Body of pancreas (tissue), 4 donors: ENCODE data around the gene ALAS2.

Experiments
- POLR2A ChIP-seq, 3 donors: fragments of 450-650 bp; IDR thresholded peaks; one replicate each; pipeline ENCODE4 v1.6.1; 2016; ENCODE audit warnings: antibody characterized with exemption in 3 of 3, mild to moderate bottlenecking in 2 of 3
- TF ChIP-seq, protein P1 (sequence below), 7 experiments: fragments of 450-650 bp in 4 of 7; fragments of 200-600 bp in 3 of 7; sonication (generic) in 3 of 7; IDR thresholded peaks; one replicate each; pipeline ENCODE4 v1.5.1; 2016 to 2019; ENCODE audit warnings: antibody characterized with exemption in 7 of 7

DNA sequence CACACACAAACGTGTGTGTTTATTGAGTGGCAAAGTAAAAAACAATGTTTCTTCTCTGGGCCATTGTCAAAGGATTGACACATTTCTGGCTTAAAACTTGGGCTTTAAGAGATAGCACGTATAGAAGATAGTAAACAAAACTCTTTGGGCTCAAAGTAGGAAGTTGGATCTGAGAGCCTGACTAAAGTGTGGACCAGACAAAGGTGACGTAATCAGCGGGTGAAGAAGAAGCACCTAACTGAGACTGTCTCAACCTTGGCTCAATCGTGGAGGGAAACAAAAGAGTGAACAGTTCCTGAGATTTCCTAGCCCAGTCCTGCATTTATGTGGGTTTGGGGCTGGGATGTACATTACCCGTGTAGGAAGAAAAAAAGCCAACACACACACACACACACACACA lies 50.4 kb downstream of the ALAS2 start:
- TF ChIP-seq POLR2A (IDR thresholded peaks at IDR 0.05), result no peak
- TF ChIP-seq, protein P1, sequence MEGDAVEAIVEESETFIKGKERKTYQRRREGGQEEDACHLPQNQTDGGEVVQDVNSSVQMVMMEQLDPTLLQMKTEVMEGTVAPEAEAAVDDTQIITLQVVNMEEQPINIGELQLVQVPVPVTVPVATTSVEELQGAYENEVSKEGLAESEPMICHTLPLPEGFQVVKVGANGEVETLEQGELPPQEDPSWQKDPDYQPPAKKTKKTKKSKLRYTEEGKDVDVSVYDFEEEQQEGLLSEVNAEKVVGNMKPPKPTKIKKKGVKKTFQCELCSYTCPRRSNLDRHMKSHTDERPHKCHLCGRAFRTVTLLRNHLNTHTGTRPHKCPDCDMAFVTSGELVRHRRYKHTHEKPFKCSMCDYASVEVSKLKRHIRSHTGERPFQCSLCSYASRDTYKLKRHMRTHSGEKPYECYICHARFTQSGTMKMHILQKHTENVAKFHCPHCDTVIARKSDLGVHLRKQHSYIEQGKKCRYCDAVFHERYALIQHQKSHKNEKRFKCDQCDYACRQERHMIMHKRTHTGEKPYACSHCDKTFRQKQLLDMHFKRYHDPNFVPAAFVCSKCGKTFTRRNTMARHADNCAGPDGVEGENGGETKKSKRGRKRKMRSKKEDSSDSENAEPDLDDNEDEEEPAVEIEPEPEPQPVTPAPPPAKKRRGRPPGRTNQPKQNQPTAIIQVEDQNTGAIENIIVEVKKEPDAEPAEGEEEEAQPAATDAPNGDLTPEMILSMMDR (IDR thresholded peaks at IDR 0.05), result no peak
